HCT116 (cell line): ENCODE data around the gene AOPEP. TPM values are rescaled to one million over a fixed set of nuclear protein-coding genes. Genes with fewer than 3 reads are reported as not detected.

ENCODE experiments used
- ATAC-seq: fragments of 200-7000 bp; cut with Tn5 transposase; 2 replicates; pipeline ENCODE4 v1.9.1; 2020; ENCODE audit warnings: mild to moderate bottlenecking, moderate library complexity
- BruUV-seq: library from RNA; stranded (reverse); fragments of 400-500 nt; replicated peaks from 2 replicates; lab custom pipeline; 2021; lab: Mats Ljungman, UMichigan
- CTCF ChIA-PET: fragments of 300-600 bp; sonication (Branson Sonifier 250); formaldehyde crosslinking; loops from one replicate; lab custom pipeline; 2021; ENCODE audit warnings: antibody characterized with exemption; lab: Charles Lee
- POLR2A ChIA-PET: fragments of 300-600, 350-600 bp; sonication (Branson Sonifier 250); formaldehyde crosslinking; loops from one replicate; lab custom pipeline; 2021; ENCODE audit warnings: antibody characterized with exemption; lab: Charles Lee
- RAD21 ChIA-PET, 2 experiments: fragments of 300-600 bp; sonication (Branson Sonifier 250); formaldehyde crosslinking; loops; one replicate each; lab custom pipeline; 2023; ENCODE audit warnings: low total read pairs in 2 of 2; ENCODE audit not compliant: uncharacterized antibody in 2 of 2, unreplicated experiment in 2 of 2, low non-redundant PET in 1 of 2; lab: Charles Lee
- DNase-seq: peaks from one replicate; pipeline ENCODE4 v3.0.0-alpha.2; 2010; ENCODE audit warnings: low read depth, low spot score
- H2AFZ ChIP-seq: fragments of 200-600 bp; shearing (Covaris generic), sonication (generic); 2 replicates; pipeline ENCODE4 v1.6.1; 2017; ENCODE audit warnings: low read depth, mixed run types, mixed read lengths, antibody characterized with exemption, low read length; ENCODE audit not compliant: poor library complexity, severe bottlenecking
- H3K27ac ChIP-seq: 2 replicates; pipeline ENCODE4 v1.5.1; 2012; ENCODE audit warnings: low read depth, low read length
- H3K27me3 ChIP-seq: fragments of 200-600 bp; sonication (generic); 2 replicates; pipeline ENCODE4 v1.6.1; 2016; ENCODE audit warnings: mixed run types, low read length, mixed read lengths; ENCODE audit not compliant: insufficient read depth
- H3K36me3 ChIP-seq, 2 experiments: fragments of 200-500 bp in 1 of 2; fragments of 200-600 bp in 1 of 2; sonication (Bioruptor generic) in 1 of 2; sonication (generic) in 1 of 2; 2 replicates each; pipeline versions ENCODE4 v1.5.1 to v1.6.1; 2014 to 2016; ENCODE audit warnings: low read length in 2 of 2, inconsistent platforms in 1 of 2, mixed read lengths in 1 of 2, mixed run types in 1 of 2; ENCODE audit not compliant: insufficient read depth in 2 of 2, control insufficient read depth in 1 of 2
- H3K4me1 ChIP-seq, 2 experiments: fragments of 200-600 bp in 1 of 2; sonication (generic) in 1 of 2; 2 replicates each; pipeline versions ENCODE4 v1.5.1 to v1.6.1; 2012 to 2017; ENCODE audit warnings: low read length in 2 of 2, inconsistent platforms in 1 of 2, mild to moderate bottlenecking in 1 of 2, mixed read lengths in 1 of 2, mixed run types in 1 of 2, moderate library complexity in 1 of 2; ENCODE audit not compliant: insufficient read depth in 2 of 2, control insufficient read depth in 1 of 2
- H3K4me2 ChIP-seq: fragments of 200-600 bp; sonication (generic); 2 replicates; pipeline ENCODE4 v1.6.1; 2017; ENCODE audit warnings: mixed run types, low read length, mixed read lengths
- H3K4me3 ChIP-seq, 2 experiments: fragments of 200-600 bp in 1 of 2; sonication (generic) in 1 of 2; replicated peaks in 1 of 2; 2 replicates each; pipeline ENCODE4 v1.5.1; 2011 to 2016; ENCODE audit warnings: low read length in 2 of 2, control low read depth in 1 of 2, low read depth in 1 of 2, mild to moderate bottlenecking in 1 of 2, mixed read lengths in 1 of 2, mixed run types in 1 of 2
- H3K79me2 ChIP-seq: fragments of 200-600 bp; sonication (generic); 2 replicates; pipeline ENCODE4 v1.6.1; 2017; ENCODE audit warnings: mild to moderate bottlenecking, mixed run types, low read length, moderate library complexity, mixed read lengths; ENCODE audit not compliant: insufficient read depth
- H3K9ac ChIP-seq: fragments of 200-600 bp; sonication (generic); 2 replicates; pipeline ENCODE4 v1.6.1; 2016; ENCODE audit warnings: low read length, mixed read lengths
- H3K9me2 ChIP-seq: fragments of 200-600 bp; sonication (generic), shearing (Covaris generic); 2 replicates; pipeline ENCODE4 v1.6.1; 2017; ENCODE audit warnings: mixed run types, mild to moderate bottlenecking, moderate library complexity; ENCODE audit not compliant: insufficient read depth
- H3K9me3 ChIP-seq, 2 experiments: fragments of 200-500 bp in 1 of 2; fragments of 200-600 bp in 1 of 2; sonication (Bioruptor generic) in 1 of 2; sonication (generic) in 1 of 2; 2 replicates each; pipeline ENCODE4 v1.6.1; 2014 to 2017; ENCODE audit warnings: low read length in 2 of 2, mixed read lengths in 2 of 2, inconsistent platforms in 1 of 2, low read depth in 1 of 2, mild to moderate bottlenecking in 1 of 2, mixed run types in 1 of 2, moderate library complexity in 1 of 2; ENCODE audit not compliant: control insufficient read depth in 1 of 2, insufficient read depth in 1 of 2
- H4K20me1 ChIP-seq: fragments of 200-600 bp; sonication (generic), shearing (Covaris generic); 2 replicates; pipeline ENCODE4 v1.6.1; 2017; ENCODE audit warnings: mixed run types, mild to moderate bottlenecking, moderate library complexity; ENCODE audit not compliant: insufficient read depth
- EZH2phosphoT487 ChIP-seq: fragments of 200-600 bp; IDR thresholded peaks from 2 replicates; pipeline ENCODE4 v1.6.1; 2018; ENCODE audit warnings: antibody characterized with exemption, borderline replicate concordance
- POLR2A ChIP-seq: IDR thresholded peaks from 2 replicates; pipeline ENCODE4 v1.7.0; 2011; ENCODE audit warnings: borderline replicate concordance; ENCODE audit not compliant: insufficient read depth, insufficient read length; ENCODE audit errors: extremely low read depth
- RAD21 ChIP-seq: IDR thresholded peaks from 2 replicates; pipeline ENCODE4 v1.6.1; 2012; ENCODE audit warnings: low read depth, mild to moderate bottlenecking
- SIN3A ChIP-seq: IDR thresholded peaks from 2 replicates; pipeline ENCODE4 v1.6.1; 2012; ENCODE audit warnings: low read depth
- SRF ChIP-seq: IDR thresholded peaks from 2 replicates; pipeline ENCODE4 v1.6.1; 2012; ENCODE audit warnings: low read depth
- ZNF274 ChIP-seq: fragments of 200-500 bp; sonication (Bioruptor generic); IDR thresholded peaks from 2 replicates; pipeline ENCODE4 v1.6.1; 2014; ENCODE audit warnings: mild to moderate bottlenecking, low read depth, low read length, inconsistent platforms
- intact Hi-C: fragments of 100-400 bp; cut with micrococcal nuclease; formaldehyde crosslinking; loops from 2 replicates; pipeline ENCODE4 v1.10.0; 2022
- total RNA-seq: library from RNA; stranded (reverse); gene quantifications from one replicate; pipeline ENCODE4 v1.2.1, GENCODE V29; 2021; ENCODE audit not compliant: unreplicated experiment
- TF ChIP-seq, protein P1 (sequence below): IDR thresholded peaks from 2 replicates; pipeline ENCODE4 v1.6.1; 2012
- TF ChIP-seq, protein P2 (sequence below): IDR thresholded peaks from 2 replicates; pipeline ENCODE4 v1.6.1; 2011; ENCODE audit warnings: mild to moderate bottlenecking, low read length, moderate library complexity; ENCODE audit not compliant: insufficient replicate concordance; ENCODE audit errors: extremely low read depth
- TF ChIP-seq, protein P3 (sequence below): IDR thresholded peaks from 2 replicates; pipeline ENCODE4 v1.6.1; 2012; ENCODE audit warnings: low read depth

The AOPEP gene
- total RNA-seq, 1 experiment from 2014 or later: 15.1 TPM

DNA sequence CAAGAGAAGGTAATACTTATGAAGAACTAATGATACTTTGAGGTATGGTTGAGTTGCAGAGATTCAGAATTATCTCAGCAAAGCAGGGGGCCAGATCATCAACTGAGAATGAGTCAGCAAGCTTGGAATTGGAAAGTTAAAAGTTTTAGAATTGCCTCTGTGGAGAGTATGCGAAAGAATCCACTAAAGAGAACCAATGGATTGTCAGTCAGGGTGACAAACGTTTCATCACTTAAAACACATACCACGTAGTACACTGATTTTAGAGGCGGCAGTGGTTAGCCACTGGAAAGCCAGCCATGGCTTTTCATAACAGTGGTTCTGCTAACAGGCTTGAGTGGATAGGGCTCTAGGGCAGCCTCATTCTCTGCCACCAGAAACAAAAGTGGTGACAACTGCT, 30.7 kb downstream of the AOPEP start:
- Histone ChIP-seq H3K4me1 (peaks cover 0 to 5% of the 10 kb centered on the region in 2 experiments; a peak in 1 of 4 replicates), H3K4me2 (no peak overlapping the region), H3K4me3 (no peak overlapping the region), H4K20me1 (no peaks in the 10 kb centered on the region), H3K27ac (no peak overlapping the region), H3K36me3 (peaks cover 0 to 6% of the 10 kb centered on the region in 2 experiments; a peak in 2 of 4 replicates), H3K79me2 (no peaks in the 10 kb centered on the region), H3K9me3 (no peaks in the 10 kb centered on the region), H3K9me2 (no peaks in the 10 kb centered on the region), H3K27me3 (no peaks in the 10 kb centered on the region), H3K9ac (no peak overlapping the region), H2AFZ (no peak overlapping the region)
- ChIA-PET POLR2A (no interaction called here), CTCF (no interaction called here), RAD21 (no interaction called here)
- no peak for ATAC-seq
- no TSS peak for BruUV-seq
- intact Hi-C loops: no loop called here
- DNase-seq: no peak
- TF ChIP-seq, protein P1, sequence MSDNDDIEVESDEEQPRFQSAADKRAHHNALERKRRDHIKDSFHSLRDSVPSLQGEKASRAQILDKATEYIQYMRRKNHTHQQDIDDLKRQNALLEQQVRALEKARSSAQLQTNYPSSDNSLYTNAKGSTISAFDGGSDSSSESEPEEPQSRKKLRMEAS: no peak
- no peak for TF ChIP-seq EZH2phosphoT487
- no peak for TF ChIP-seq SRF
- no peak for TF ChIP-seq SIN3A
- TF ChIP-seq, protein P2, sequence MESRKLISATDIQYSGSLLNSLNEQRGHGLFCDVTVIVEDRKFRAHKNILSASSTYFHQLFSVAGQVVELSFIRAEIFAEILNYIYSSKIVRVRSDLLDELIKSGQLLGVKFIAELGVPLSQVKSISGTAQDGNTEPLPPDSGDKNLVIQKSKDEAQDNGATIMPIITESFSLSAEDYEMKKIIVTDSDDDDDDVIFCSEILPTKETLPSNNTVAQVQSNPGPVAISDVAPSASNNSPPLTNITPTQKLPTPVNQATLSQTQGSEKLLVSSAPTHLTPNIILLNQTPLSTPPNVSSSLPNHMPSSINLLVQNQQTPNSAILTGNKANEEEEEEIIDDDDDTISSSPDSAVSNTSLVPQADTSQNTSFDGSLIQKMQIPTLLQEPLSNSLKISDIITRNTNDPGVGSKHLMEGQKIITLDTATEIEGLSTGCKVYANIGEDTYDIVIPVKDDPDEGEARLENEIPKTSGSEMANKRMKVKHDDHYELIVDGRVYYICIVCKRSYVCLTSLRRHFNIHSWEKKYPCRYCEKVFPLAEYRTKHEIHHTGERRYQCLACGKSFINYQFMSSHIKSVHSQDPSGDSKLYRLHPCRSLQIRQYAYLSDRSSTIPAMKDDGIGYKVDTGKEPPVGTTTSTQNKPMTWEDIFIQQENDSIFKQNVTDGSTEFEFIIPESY: no peak
- TF ChIP-seq, protein P3, sequence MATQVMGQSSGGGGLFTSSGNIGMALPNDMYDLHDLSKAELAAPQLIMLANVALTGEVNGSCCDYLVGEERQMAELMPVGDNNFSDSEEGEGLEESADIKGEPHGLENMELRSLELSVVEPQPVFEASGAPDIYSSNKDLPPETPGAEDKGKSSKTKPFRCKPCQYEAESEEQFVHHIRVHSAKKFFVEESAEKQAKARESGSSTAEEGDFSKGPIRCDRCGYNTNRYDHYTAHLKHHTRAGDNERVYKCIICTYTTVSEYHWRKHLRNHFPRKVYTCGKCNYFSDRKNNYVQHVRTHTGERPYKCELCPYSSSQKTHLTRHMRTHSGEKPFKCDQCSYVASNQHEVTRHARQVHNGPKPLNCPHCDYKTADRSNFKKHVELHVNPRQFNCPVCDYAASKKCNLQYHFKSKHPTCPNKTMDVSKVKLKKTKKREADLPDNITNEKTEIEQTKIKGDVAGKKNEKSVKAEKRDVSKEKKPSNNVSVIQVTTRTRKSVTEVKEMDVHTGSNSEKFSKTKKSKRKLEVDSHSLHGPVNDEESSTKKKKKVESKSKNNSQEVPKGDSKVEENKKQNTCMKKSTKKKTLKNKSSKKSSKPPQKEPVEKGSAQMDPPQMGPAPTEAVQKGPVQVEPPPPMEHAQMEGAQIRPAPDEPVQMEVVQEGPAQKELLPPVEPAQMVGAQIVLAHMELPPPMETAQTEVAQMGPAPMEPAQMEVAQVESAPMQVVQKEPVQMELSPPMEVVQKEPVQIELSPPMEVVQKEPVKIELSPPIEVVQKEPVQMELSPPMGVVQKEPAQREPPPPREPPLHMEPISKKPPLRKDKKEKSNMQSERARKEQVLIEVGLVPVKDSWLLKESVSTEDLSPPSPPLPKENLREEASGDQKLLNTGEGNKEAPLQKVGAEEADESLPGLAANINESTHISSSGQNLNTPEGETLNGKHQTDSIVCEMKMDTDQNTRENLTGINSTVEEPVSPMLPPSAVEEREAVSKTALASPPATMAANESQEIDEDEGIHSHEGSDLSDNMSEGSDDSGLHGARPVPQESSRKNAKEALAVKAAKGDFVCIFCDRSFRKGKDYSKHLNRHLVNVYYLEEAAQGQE: no peak
- no peak for TF ChIP-seq ZNF274
- TF ChIP-seq RAD21: no peak
- TF ChIP-seq POLR2A: no peak
